OCI-LY3 (cell line): Measurements from ENCODE around the gene CCDC187.

Experiments used
- CTCF ChIP-seq: fragments of 200-600, 300-600 bp; sonication (generic); IDR thresholded peaks from 2 replicates; pipeline ENCODE4 v1.5.1; 2014; ENCODE audit warnings: antibody characterized with exemption, low read length, low read depth
- EZH2phosphoT487 ChIP-seq: fragments of 200-600 bp; shearing (Covaris generic); IDR thresholded peaks from 2 replicates; pipeline ENCODE4 v1.6.1; 2018; ENCODE audit warnings: antibody characterized with exemption, mixed run types, low read depth

- TF ChIP-seq CTCF, result no peak
- TF ChIP-seq EZH2phosphoT487, result no peak
Observed at GRCh38 chr9:136255896-136256890, 47.7 kb downstream of the CCDC187 start.
